HCT116 (cell line): ENCODE measurements around the gene APBA2. TPM values are rescaled to one million over a fixed set of nuclear protein-coding genes. Genes with fewer than 3 reads are reported as not detected.
A peak's percentile ranks its signal among the peaks of the same experiment; 100 is the strongest.

Source experiments
- ATAC-seq: fragments of 200-7000 bp; cut with Tn5 transposase; 2 replicates; pipeline ENCODE4 v1.9.1; 2020; ENCODE audit warnings: mild to moderate bottlenecking, moderate library complexity
- BruUV-seq: library from RNA; stranded (reverse); fragments of 400-500 nt; replicated peaks from 2 replicates; lab custom pipeline; 2021; lab: Mats Ljungman, UMichigan
- CTCF ChIA-PET: fragments of 300-600 bp; sonication (Branson Sonifier 250); formaldehyde crosslinking; loops from one replicate; lab custom pipeline; 2021; ENCODE audit warnings: antibody characterized with exemption; lab: Charles Lee
- POLR2A ChIA-PET: fragments of 300-600, 350-600 bp; sonication (Branson Sonifier 250); formaldehyde crosslinking; loops from one replicate; lab custom pipeline; 2021; ENCODE audit warnings: antibody characterized with exemption; lab: Charles Lee
- RAD21 ChIA-PET, 2 experiments: fragments of 300-600 bp; sonication (Branson Sonifier 250); formaldehyde crosslinking; loops; one replicate each; lab custom pipeline; 2023; ENCODE audit warnings: low total read pairs in 2 of 2; ENCODE audit not compliant: uncharacterized antibody in 2 of 2, unreplicated experiment in 2 of 2, low non-redundant PET in 1 of 2; lab: Charles Lee
- DNase-seq: peaks from one replicate; pipeline ENCODE4 v3.0.0-alpha.2; 2010; ENCODE audit warnings: low read depth, low spot score
- H2AFZ ChIP-seq: fragments of 200-600 bp; shearing (Covaris generic), sonication (generic); 2 replicates; pipeline ENCODE4 v1.6.1; 2017; ENCODE audit warnings: low read depth, mixed run types, mixed read lengths, antibody characterized with exemption, low read length; ENCODE audit not compliant: poor library complexity, severe bottlenecking
- H3K27ac ChIP-seq: 2 replicates; pipeline ENCODE4 v1.5.1; 2012; ENCODE audit warnings: low read depth, low read length
- H3K27me3 ChIP-seq: fragments of 200-600 bp; sonication (generic); 2 replicates; pipeline ENCODE4 v1.6.1; 2016; ENCODE audit warnings: mixed run types, low read length, mixed read lengths; ENCODE audit not compliant: insufficient read depth
- H3K36me3 ChIP-seq, 2 experiments: fragments of 200-500 bp in 1 of 2; fragments of 200-600 bp in 1 of 2; sonication (Bioruptor generic) in 1 of 2; sonication (generic) in 1 of 2; 2 replicates each; pipeline versions ENCODE4 v1.5.1 to v1.6.1; 2014 to 2016; ENCODE audit warnings: low read length in 2 of 2, inconsistent platforms in 1 of 2, mixed read lengths in 1 of 2, mixed run types in 1 of 2; ENCODE audit not compliant: insufficient read depth in 2 of 2, control insufficient read depth in 1 of 2
- H3K4me1 ChIP-seq, 2 experiments: fragments of 200-600 bp in 1 of 2; sonication (generic) in 1 of 2; 2 replicates each; pipeline versions ENCODE4 v1.5.1 to v1.6.1; 2012 to 2017; ENCODE audit warnings: low read length in 2 of 2, inconsistent platforms in 1 of 2, mild to moderate bottlenecking in 1 of 2, mixed read lengths in 1 of 2, mixed run types in 1 of 2, moderate library complexity in 1 of 2; ENCODE audit not compliant: insufficient read depth in 2 of 2, control insufficient read depth in 1 of 2
- H3K4me2 ChIP-seq: fragments of 200-600 bp; sonication (generic); 2 replicates; pipeline ENCODE4 v1.6.1; 2017; ENCODE audit warnings: mixed run types, low read length, mixed read lengths
- H3K4me3 ChIP-seq, 2 experiments: fragments of 200-600 bp in 1 of 2; sonication (generic) in 1 of 2; replicated peaks in 1 of 2; 2 replicates each; pipeline ENCODE4 v1.5.1; 2011 to 2016; ENCODE audit warnings: low read length in 2 of 2, control low read depth in 1 of 2, low read depth in 1 of 2, mild to moderate bottlenecking in 1 of 2, mixed read lengths in 1 of 2, mixed run types in 1 of 2
- H3K79me2 ChIP-seq: fragments of 200-600 bp; sonication (generic); 2 replicates; pipeline ENCODE4 v1.6.1; 2017; ENCODE audit warnings: mild to moderate bottlenecking, mixed run types, low read length, moderate library complexity, mixed read lengths; ENCODE audit not compliant: insufficient read depth
- H3K9ac ChIP-seq: fragments of 200-600 bp; sonication (generic); 2 replicates; pipeline ENCODE4 v1.6.1; 2016; ENCODE audit warnings: low read length, mixed read lengths
- H3K9me2 ChIP-seq: fragments of 200-600 bp; sonication (generic), shearing (Covaris generic); 2 replicates; pipeline ENCODE4 v1.6.1; 2017; ENCODE audit warnings: mixed run types, mild to moderate bottlenecking, moderate library complexity; ENCODE audit not compliant: insufficient read depth
- H3K9me3 ChIP-seq, 2 experiments: fragments of 200-500 bp in 1 of 2; fragments of 200-600 bp in 1 of 2; sonication (Bioruptor generic) in 1 of 2; sonication (generic) in 1 of 2; 2 replicates each; pipeline ENCODE4 v1.6.1; 2014 to 2017; ENCODE audit warnings: low read length in 2 of 2, mixed read lengths in 2 of 2, inconsistent platforms in 1 of 2, low read depth in 1 of 2, mild to moderate bottlenecking in 1 of 2, mixed run types in 1 of 2, moderate library complexity in 1 of 2; ENCODE audit not compliant: control insufficient read depth in 1 of 2, insufficient read depth in 1 of 2
- H4K20me1 ChIP-seq: fragments of 200-600 bp; sonication (generic), shearing (Covaris generic); 2 replicates; pipeline ENCODE4 v1.6.1; 2017; ENCODE audit warnings: mixed run types, mild to moderate bottlenecking, moderate library complexity; ENCODE audit not compliant: insufficient read depth
- ATF3 ChIP-seq: IDR thresholded peaks from 2 replicates; pipeline ENCODE4 v1.6.1; 2012
- CTCF ChIP-seq, 3 experiments: fragments of 200-600 bp in 1 of 3; sonication (generic) in 1 of 3; IDR thresholded peaks in 2 of 3; conservative IDR thresholded peaks in 1 of 3; 2 replicates each; pipeline ENCODE4 v1.5.1; 2012 to 2017; ENCODE audit warnings: low read depth in 2 of 3, low read length in 2 of 3, antibody characterized with exemption in 1 of 3, borderline replicate concordance in 1 of 3, control low read depth in 1 of 3, mild to moderate bottlenecking in 1 of 3, mixed read lengths in 1 of 3, mixed run types in 1 of 3, moderate library complexity in 1 of 3; ENCODE audit not compliant: insufficient read depth in 1 of 3
- EGR1 ChIP-seq: IDR thresholded peaks from 2 replicates; pipeline ENCODE4 v1.6.1; 2012; ENCODE audit warnings: low read depth
- MAX ChIP-seq: IDR thresholded peaks from 2 replicates; pipeline ENCODE4 v1.6.1; 2012
- POLR2AphosphoS5 ChIP-seq: IDR thresholded peaks from 2 replicates; pipeline ENCODE4 v1.6.1; 2011; ENCODE audit warnings: mild to moderate bottlenecking, low read depth, low read length, moderate library complexity
- RAD21 ChIP-seq: IDR thresholded peaks from 2 replicates; pipeline ENCODE4 v1.6.1; 2012; ENCODE audit warnings: low read depth, mild to moderate bottlenecking
- REST ChIP-seq: IDR thresholded peaks from 2 replicates; pipeline ENCODE4 v1.6.1; 2012; ENCODE audit warnings: low read depth
- YY1 ChIP-seq: IDR thresholded peaks from 2 replicates; pipeline ENCODE4 v1.6.1; 2011; ENCODE audit warnings: low read length, low read depth, moderate library complexity, mild to moderate bottlenecking; ENCODE audit not compliant: insufficient replicate concordance; ENCODE audit errors: extremely low read depth
- ZBTB33 ChIP-seq: IDR thresholded peaks from 2 replicates; pipeline ENCODE4 v1.6.1; 2011; ENCODE audit warnings: mild to moderate bottlenecking, low read length, moderate library complexity; ENCODE audit not compliant: insufficient replicate concordance; ENCODE audit errors: extremely low read depth
- intact Hi-C: fragments of 100-400 bp; cut with micrococcal nuclease; formaldehyde crosslinking; loops from 2 replicates; pipeline ENCODE4 v1.10.0; 2022
- total RNA-seq: library from RNA; stranded (reverse); gene quantifications from one replicate; pipeline ENCODE4 v1.2.1, GENCODE V29; 2021; ENCODE audit not compliant: unreplicated experiment

APBA2 gene
- total RNA-seq, 1 experiment from 2014 or later = 0.47 TPM

- Histone ChIP-seq H3K9me3 (no peaks in the 10 kb centered on the region), H2AFZ (no peak overlapping the region), H3K27ac (no peak overlapping the region), H4K20me1 (no peaks in the 10 kb centered on the region), H3K4me2 (no peak overlapping the region), H3K9ac (no peak overlapping the region), H3K79me2 (no peaks in the 10 kb centered on the region), H3K27me3 (no peaks in the 10 kb centered on the region; the same call in 1 of the 2 replicates), H3K4me3 (no peak overlapping the region), H3K9me2 (no peaks in the 10 kb centered on the region), H3K4me1 (no peaks in the 10 kb centered on the region), H3K36me3 (no peaks in the 10 kb centered on the region)
- ATAC-seq (peak; percentile 82), DNase-seq (no peak)
- ChIA-PET POLR2A (no interaction called here), RAD21 (no interaction called here), CTCF (interaction anchor here (1.0 to 1.1 kb wide), 3 partner anchors 9 to 188 kb away, joined by 3 to 4 read pairs (median 3); no protein-coding TSS in a partner anchor)
- BruUV-seq = no TSS peak
- peak in 2 of 3 experiments; percentile 53 to 55; a peak in 4 of 6 replicates for TF ChIP-seq CTCF (IDR thresholded peaks at IDR 0.05 in 2 of 3, conservative IDR thresholded peaks at IDR 0.05 in 1 of 3; ENCODE audit: borderline replicate concordance in 1 of 3, insufficient read depth in 1 of 3, low read depth in 2 of 3, low read length in 2 of 3)
- no peak for TF ChIP-seq POLR2AphosphoS5
- TF ChIP-seq RAD21 = no peak
- intact Hi-C loops = no loop called here
Observed at GRCh38 chr15:28901987-28902745, 16.4 kb downstream of the APBA2 start.

GRCh38 chr15:28902856-28903255 is 17.1 kb downstream of the APBA2 start:
- H3K4me1 ChIP-seq = no peaks in the 10 kb centered on the region
- H3K79me2 ChIP-seq = no peaks in the 10 kb centered on the region
- ChIA-PET RAD21 (no interaction called here), POLR2A (no interaction called here), CTCF (interaction anchor here (1.0 to 1.1 kb wide), 3 partner anchors 8 to 188 kb away, joined by 3 to 4 read pairs (median 3); no protein-coding TSS in a partner anchor)
- no peak overlapping the region for H3K27ac ChIP-seq
- no peaks in the 10 kb centered on the region for H3K9me3 ChIP-seq
- no peak overlapping the region for H3K4me2 ChIP-seq
- ATAC-seq (no peak), DNase-seq (no peak)
- BruUV-seq = no TSS peak
- no peak overlapping the region for H3K9ac ChIP-seq
- no peaks in the 10 kb centered on the region for H3K36me3 ChIP-seq
- no peaks in the 10 kb centered on the region for H3K9me2 ChIP-seq
- no peaks in the 10 kb centered on the region for H4K20me1 ChIP-seq
- no peak overlapping the region for H2AFZ ChIP-seq
- no peak overlapping the region for H3K4me3 ChIP-seq
- intact Hi-C loops = no loop called here
- H3K27me3 ChIP-seq = no peaks in the 10 kb centered on the region; the same call in 1 of the 2 replicates
- no peak for TF ChIP-seq ATF3
- no peak for TF ChIP-seq REST
- no peak for TF ChIP-seq ZBTB33
- no peak for TF ChIP-seq MAX
- no peak for TF ChIP-seq EGR1
- TF ChIP-seq YY1 = no peak
